Fibroblast of lung (primary cell): ENCODE results near the gene GAS7. TPM values are rescaled to one million over a fixed set of nuclear protein-coding genes. Genes with fewer than 3 reads are reported as not detected.

Experiments
- DNase-seq, 2 donors: peaks; one replicate each; pipeline versions ENCODE4 v3.0.0 to v3.0.0-alpha.2; 2010; ENCODE audit warnings: low read depth in 2 of 2
- H2AFZ ChIP-seq: 2 replicates; pipeline ENCODE4 v1.5.1; 2012; ENCODE audit warnings: low read length, control low read depth, inconsistent platforms
- H3K27ac ChIP-seq: 2 replicates; pipeline ENCODE4 v1.5.1; 2011; ENCODE audit warnings: low read length, control low read depth; ENCODE audit not compliant: insufficient read depth
- H3K27me3 ChIP-seq: 2 replicates; pipeline ENCODE4 v1.5.1; 2011; ENCODE audit warnings: mild to moderate bottlenecking, low read length; ENCODE audit not compliant: control insufficient read depth, insufficient read depth
- H3K36me3 ChIP-seq: 2 replicates; pipeline ENCODE4 v1.5.1; 2011; ENCODE audit warnings: low read length; ENCODE audit not compliant: control insufficient read depth, insufficient read depth
- H3K4me1 ChIP-seq: 2 replicates; pipeline ENCODE4 v1.5.1; 2011; ENCODE audit warnings: low read length; ENCODE audit not compliant: control insufficient read depth, insufficient read depth; ENCODE audit errors: extremely low read depth
- H3K4me2 ChIP-seq: 2 replicates; pipeline ENCODE4 v1.5.1; 2011; ENCODE audit warnings: low read length, control low read depth; ENCODE audit not compliant: insufficient read depth; ENCODE audit errors: extremely low read depth
- H3K4me3 ChIP-seq, 4 experiments: fragments of 200-600 bp in 1 of 4; sonication (generic) in 1 of 4; replicated peaks in 1 of 4; 2 replicates each; pipeline ENCODE4 v1.5.1; 2011 to 2016; ENCODE audit warnings: low read length in 4 of 4, low read depth in 3 of 4, mild to moderate bottlenecking in 3 of 4, control low read depth in 2 of 4, inconsistent platforms in 1 of 4, mixed read lengths in 1 of 4; ENCODE audit not compliant: insufficient read depth in 1 of 4; ENCODE audit errors: control extremely low read depth in 1 of 4
- H3K79me2 ChIP-seq: 2 replicates; pipeline ENCODE4 v1.5.1; 2012; ENCODE audit warnings: mild to moderate bottlenecking, low read length, inconsistent platforms; ENCODE audit not compliant: control insufficient read depth, insufficient read depth
- H3K9ac ChIP-seq: 2 replicates; pipeline ENCODE4 v1.5.1; 2011; ENCODE audit warnings: mild to moderate bottlenecking, low read length, control low read depth; ENCODE audit not compliant: insufficient read depth
- H3K9me3 ChIP-seq: 2 replicates; pipeline ENCODE4 v1.5.1; 2012; ENCODE audit warnings: low read depth, low read length; ENCODE audit not compliant: control insufficient read depth, insufficient read depth
- H4K20me1 ChIP-seq: 2 replicates; pipeline ENCODE4 v1.5.1; 2011; ENCODE audit warnings: low read length; ENCODE audit not compliant: control insufficient read depth, insufficient read depth; ENCODE audit errors: extremely low read depth
- CTCF ChIP-seq, 2 donors: IDR thresholded peaks in 1 of 2; conservative IDR thresholded peaks in 1 of 2; 1 replicate in 1 of 2; 2 replicates in 1 of 2; pipeline ENCODE4 v1.5.1; 2011 to 2012; ENCODE audit warnings: low read length in 2 of 2, control low read depth in 1 of 2, inconsistent platforms in 1 of 2, low read depth in 1 of 2, mild to moderate bottlenecking in 1 of 2
- EZH2 ChIP-seq: IDR thresholded peaks from 2 replicates; pipeline ENCODE4 v1.5.1; 2012; ENCODE audit warnings: low read length, control low read depth, mild to moderate bottlenecking; ENCODE audit errors: missing control alignments
- polyA plus RNA-seq, 2 donors: library from polyadenylated mRNA; depleted of rRNA in 1 of 2; stranded (reverse) in 1 of 2; unstranded in 1 of 2; fragments of >200 nt; gene quantifications; 2 replicates each; pipeline ENCODE4 v1.2.1, GENCODE V29; 2011 to 2012; ENCODE audit warnings: missing spikeins in 1 of 2
- total RNA-seq: library from RNA; depleted of rRNA; stranded (reverse); fragments of >200 nt; gene quantifications from 2 replicates; pipeline ENCODE4 v1.2.1, GENCODE V29; 2014

GAS7 gene
- total and polyA plus RNA-seq, 2 donors (not counting 1 experiment from before 2014, with no cell fraction given) = 0.58 to 2.6 TPM

- H3K9me3 ChIP-seq = no peaks in the 10 kb centered on the region
- no peaks in the 10 kb centered on the region for H3K79me2 ChIP-seq
- no peaks in the 10 kb centered on the region for H3K36me3 ChIP-seq
- H3K4me2 ChIP-seq = no peak overlapping the region
- no peaks in the 10 kb centered on the region for H4K20me1 ChIP-seq
- H3K9ac ChIP-seq = no peak overlapping the region
- DNase-seq = peak in 1 of 2 donors; percentile 54
- no peak overlapping the region for H3K4me3 ChIP-seq
- no peak overlapping the region for H2AFZ ChIP-seq
- no peak overlapping the region for H3K27ac ChIP-seq
- H3K4me1 ChIP-seq = peaks cover 3% of the 10 kb centered on the region
- no peak for TF ChIP-seq CTCF (conservative IDR thresholded peaks at IDR 0.05 in 1 of 2, IDR thresholded peaks at IDR 0.05 in 1 of 2; ENCODE audit: low read depth in 1 of 2, low read length in 2 of 2)
- TF ChIP-seq EZH2 = no peak
- no peaks in the 10 kb centered on the region for H3K27me3 ChIP-seq
Observed at GRCh38 chr17:10120749-10121148, 77.7 kb downstream of the GAS7 start.

- Histone ChIP-seq H3K4me1 (peaks cover 5% of the 10 kb centered on the region), H4K20me1 (no peaks in the 10 kb centered on the region), H3K79me2 (no peaks in the 10 kb centered on the region), H3K4me2 (no peak overlapping the region), H3K4me3 (no peak overlapping the region), H3K9me3 (no peaks in the 10 kb centered on the region), H3K36me3 (no peaks in the 10 kb centered on the region), H3K27me3 (no peaks in the 10 kb centered on the region), H3K9ac (no peak overlapping the region), H2AFZ (no peak overlapping the region), H3K27ac (no peak overlapping the region)
- DNase-seq = no peak
- TF ChIP-seq EZH2 = no peak
- no peak for TF ChIP-seq CTCF (conservative IDR thresholded peaks at IDR 0.05 in 1 of 2, IDR thresholded peaks at IDR 0.05 in 1 of 2; ENCODE audit: low read depth in 1 of 2, low read length in 2 of 2)
Observed at GRCh38 chr17:10120109-10120485, 78.3 kb downstream of the GAS7 start.

- no peak overlapping the region for H2AFZ ChIP-seq
- DNase-seq = no peak
- H3K4me1 ChIP-seq = peaks cover 10% of the 10 kb centered on the region
- no peaks in the 10 kb centered on the region for H3K79me2 ChIP-seq
- H3K9me3 ChIP-seq = no peaks in the 10 kb centered on the region
- no peak overlapping the region for H3K9ac ChIP-seq
- H3K36me3 ChIP-seq = no peaks in the 10 kb centered on the region
- H3K4me2 ChIP-seq = no peak overlapping the region
- no peak overlapping the region for H3K4me3 ChIP-seq
- TF ChIP-seq CTCF (conservative IDR thresholded peaks at IDR 0.05 in 1 of 2, IDR thresholded peaks at IDR 0.05 in 1 of 2; ENCODE audit: low read depth in 1 of 2, low read length in 2 of 2) = no peak
- H3K27me3 ChIP-seq = no peaks in the 10 kb centered on the region
- no peak overlapping the region for H3K27ac ChIP-seq
- no peaks in the 10 kb centered on the region for H4K20me1 ChIP-seq
Observed at GRCh38 chr17:10119203-10120108, 79.0 kb downstream of the GAS7 start.
